ENCODE measurements around the gene TMEM217.
"Not testable (repeated sequence)": the region's sequence is repeated elsewhere in the genome, so short reads cannot be mapped to it uniquely, and the experiment has no call there.

DNA sequence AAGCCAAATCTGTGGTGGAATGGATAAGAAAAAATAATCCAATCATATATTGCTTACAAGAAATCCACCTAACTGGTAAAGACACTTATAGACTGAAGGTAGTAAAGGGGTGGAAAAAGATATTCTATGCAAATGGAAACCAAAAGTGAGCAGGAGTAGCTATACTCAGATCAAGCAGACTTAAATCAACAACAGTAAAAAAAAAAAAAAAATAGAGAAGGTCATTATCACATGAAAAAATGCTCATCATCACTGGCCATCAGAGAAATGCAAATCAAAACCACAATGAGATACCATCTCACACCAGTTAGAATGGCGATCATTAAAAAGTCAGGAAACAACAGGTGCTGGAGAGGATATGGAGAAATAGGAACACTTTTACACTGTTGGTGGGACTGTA is 63.1 kb downstream of the TMEM217 start:
- not testable (repeated sequence) for TF ChIP-seq EZH2 (IDR thresholded peaks at IDR 0.05); POLR2AphosphoS5 (IDR thresholded peaks at IDR 0.05; ENCODE audit: borderline replicate concordance, low read depth, low read length)

Measured in SK-N-MC (cell line).